GM18505 (cell line): ENCODE measurements around the gene TATDN3.
"Not testable (repeated sequence)": the region's sequence is repeated elsewhere in the genome, so short reads cannot be mapped to it uniquely, and the experiment has no call there.

Experiments
- ATAC-seq: cut with Tn5 transposase; IDR thresholded peaks from one replicate; pipeline ENCODE4 v1.9.1; 2021; ENCODE audit not compliant: unreplicated experiment
- POLR2A ChIP-seq: IDR thresholded peaks from 4 replicates; pipeline ENCODE4 v1.6.1; 2011; ENCODE audit warnings: borderline replicate concordance; ENCODE audit not compliant: insufficient read depth, insufficient read length; ENCODE audit errors: extremely low read depth

Gene TATDN3

GRCh38 chr1:212825798-212826452 is 34.2 kb downstream of the TATDN3 start:
- TF ChIP-seq POLR2A, result no peak
- ATAC-seq, result no peak

- no peak for ATAC-seq
- no peak for TF ChIP-seq POLR2A
These were observed 35.6 kb downstream of the TATDN3 start for GRCh38 chr1:212827171-212827776.

DNA sequence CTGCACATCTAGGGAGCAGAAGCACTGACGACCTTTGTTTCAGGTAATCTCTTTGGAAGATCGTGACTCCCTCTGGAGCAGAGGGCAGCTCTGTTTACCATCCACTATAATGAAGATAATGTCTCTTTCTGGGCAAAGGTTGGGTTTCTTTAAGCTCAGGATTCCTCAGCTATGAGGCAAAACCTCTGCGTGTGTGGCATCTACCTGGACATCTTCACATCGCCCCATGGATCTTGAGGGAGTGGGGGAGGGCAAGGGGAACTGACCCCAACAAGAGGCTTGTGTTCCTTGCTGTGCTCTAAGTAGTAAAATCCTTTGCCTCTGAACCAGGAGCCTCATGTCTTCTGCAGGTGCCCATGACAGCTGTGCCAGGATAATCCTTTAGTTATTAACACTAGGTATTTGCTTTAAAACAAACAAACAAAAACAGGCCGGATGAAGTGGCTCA is 36.2 kb downstream of the TATDN3 start:
- TF ChIP-seq POLR2A, result no peak
- ATAC-seq, result no peak

DNA sequence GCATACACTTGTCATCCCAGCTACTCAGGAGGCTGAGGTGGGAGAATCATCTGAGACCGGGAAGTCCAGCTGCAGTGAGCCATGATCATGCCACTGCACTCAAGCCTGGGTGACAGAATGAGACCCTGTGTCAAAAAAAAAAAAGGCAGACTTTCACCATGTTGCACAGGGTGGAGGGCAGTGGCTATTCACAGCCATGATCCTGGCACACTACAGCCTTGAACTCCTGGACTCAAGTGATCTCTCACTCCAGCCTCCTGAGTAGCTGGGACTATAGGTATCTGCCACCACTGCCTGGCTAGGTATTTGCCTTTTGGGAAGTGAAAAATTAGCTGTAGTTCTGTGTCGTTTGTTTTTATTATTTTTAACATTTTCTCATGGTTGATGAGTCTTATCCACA is 36.7 kb downstream of the TATDN3 start:
- ATAC-seq, result no peak
- TF ChIP-seq POLR2A, result no peak

- peak; percentile 69 for ATAC-seq
These were observed 41.8 kb downstream of the TATDN3 start for GRCh38 chr1:212833211-212834207.

DNA sequence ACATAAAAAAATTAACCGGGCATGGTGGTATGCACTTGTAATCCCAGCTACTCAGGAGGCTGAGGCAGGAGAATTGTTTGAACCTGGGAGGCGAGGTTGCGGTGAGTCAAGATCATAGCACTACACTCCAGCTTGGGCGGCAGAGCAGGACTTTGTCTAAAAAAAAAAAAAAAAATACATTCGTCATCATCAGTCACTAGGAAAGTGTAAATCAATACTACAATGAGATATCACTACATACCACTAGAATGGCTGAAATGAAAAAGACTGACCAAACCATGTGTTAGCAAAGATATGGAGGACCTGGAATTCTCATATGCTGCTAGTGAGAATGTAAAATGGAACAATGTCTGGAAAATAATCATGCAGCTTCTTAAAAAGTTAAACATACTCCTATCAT is 46.5 kb downstream of the TATDN3 start:
- TF ChIP-seq POLR2A, result no peak
- ATAC-seq, result no peak

- not testable (repeated sequence) for ATAC-seq
These were observed 52.8 kb downstream of the TATDN3 start for GRCh38 chr1:212844521-212844920.

DNA sequence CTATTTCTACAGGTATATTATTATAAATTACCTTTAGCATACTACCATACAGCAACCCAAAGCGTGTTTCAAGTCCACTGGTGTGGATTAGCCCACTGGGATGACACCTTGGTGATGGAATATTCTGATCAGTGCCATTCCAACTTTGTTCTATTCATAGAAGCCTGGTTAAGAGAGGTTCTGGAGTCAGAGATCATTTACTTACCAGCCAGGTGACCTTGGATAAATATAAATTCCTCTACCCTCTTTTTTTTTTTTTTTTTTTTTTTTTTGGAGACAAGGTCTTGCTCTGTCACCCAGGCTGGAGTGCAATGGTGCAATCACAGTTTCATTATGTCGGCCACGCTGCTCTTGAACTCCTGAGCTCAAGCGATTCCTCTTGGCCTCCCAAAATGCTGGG is 55.9 kb downstream of the TATDN3 start, which contains the start of gene SPATA45:
Gene SPATA45, minus strand, starts transcription at position 101 of the 400 bp plus-strand sequence. CDS start 11,500 bp downstream, outside the sequence.
- TF ChIP-seq POLR2A, result no peak
- ATAC-seq, result no peak

DNA sequence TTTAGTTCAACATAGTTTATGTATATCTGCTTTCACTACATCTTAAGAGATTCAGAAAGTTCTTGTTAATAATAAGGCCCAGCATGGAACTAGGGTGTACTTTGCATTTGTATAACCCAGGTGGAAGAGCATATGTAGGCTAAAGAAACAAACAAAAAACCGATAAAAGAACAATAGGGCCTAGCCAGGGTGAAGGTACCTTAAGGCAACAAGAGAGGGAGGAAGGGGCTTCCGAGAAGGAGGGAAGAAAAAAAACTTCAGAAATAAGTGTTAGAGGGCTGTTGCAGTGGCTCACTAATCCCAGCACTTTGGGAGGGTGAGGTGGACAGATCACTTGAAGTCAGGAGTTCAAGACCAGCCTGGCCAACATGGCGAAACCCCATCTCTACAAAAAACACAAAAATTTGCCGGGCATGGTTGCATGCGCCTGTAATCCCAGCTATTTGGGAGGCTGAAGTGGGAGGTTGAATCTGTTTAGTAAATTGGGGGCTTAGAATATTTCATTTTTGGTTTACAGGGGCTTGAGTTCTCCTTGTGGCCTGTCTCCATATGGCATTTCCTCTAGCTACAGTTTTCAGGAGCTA is 60.5 kb downstream of the TATDN3 start:
- ATAC-seq, result no peak
- TF ChIP-seq POLR2A, result no peak

GRCh38 chr1:212853658-212854057 is 62.0 kb downstream of the TATDN3 start:
- TF ChIP-seq POLR2A, result no peak
- no peak for ATAC-seq

- no peak for ATAC-seq
- no peak for TF ChIP-seq POLR2A
These were observed 65.1 kb downstream of the TATDN3 start for GRCh38 chr1:212856755-212857154.

- peak; percentile 87 for TF ChIP-seq POLR2A
- ATAC-seq, result peak; percentile 97
These were observed 66.3 kb downstream of the TATDN3 start, which contains the start of gene FLVCR1 for GRCh38 chr1:212857992-212858460. FLVCR1 (plus strand) TSS chr1:212858275; CDS start chr1:212858453, 178 bp downstream.
